ENCODE measurements around the gene CDK11A.
"Not testable (repeated sequence)": the region's sequence is repeated elsewhere in the genome, so short reads cannot be mapped to it uniquely, and the experiment has no call there.

Gene CDK11A

GRCh38 chr1:1753607-1754005 lies 29.4 kb upstream of the CDK11A start:
- no peak for DNase-seq

DNA sequence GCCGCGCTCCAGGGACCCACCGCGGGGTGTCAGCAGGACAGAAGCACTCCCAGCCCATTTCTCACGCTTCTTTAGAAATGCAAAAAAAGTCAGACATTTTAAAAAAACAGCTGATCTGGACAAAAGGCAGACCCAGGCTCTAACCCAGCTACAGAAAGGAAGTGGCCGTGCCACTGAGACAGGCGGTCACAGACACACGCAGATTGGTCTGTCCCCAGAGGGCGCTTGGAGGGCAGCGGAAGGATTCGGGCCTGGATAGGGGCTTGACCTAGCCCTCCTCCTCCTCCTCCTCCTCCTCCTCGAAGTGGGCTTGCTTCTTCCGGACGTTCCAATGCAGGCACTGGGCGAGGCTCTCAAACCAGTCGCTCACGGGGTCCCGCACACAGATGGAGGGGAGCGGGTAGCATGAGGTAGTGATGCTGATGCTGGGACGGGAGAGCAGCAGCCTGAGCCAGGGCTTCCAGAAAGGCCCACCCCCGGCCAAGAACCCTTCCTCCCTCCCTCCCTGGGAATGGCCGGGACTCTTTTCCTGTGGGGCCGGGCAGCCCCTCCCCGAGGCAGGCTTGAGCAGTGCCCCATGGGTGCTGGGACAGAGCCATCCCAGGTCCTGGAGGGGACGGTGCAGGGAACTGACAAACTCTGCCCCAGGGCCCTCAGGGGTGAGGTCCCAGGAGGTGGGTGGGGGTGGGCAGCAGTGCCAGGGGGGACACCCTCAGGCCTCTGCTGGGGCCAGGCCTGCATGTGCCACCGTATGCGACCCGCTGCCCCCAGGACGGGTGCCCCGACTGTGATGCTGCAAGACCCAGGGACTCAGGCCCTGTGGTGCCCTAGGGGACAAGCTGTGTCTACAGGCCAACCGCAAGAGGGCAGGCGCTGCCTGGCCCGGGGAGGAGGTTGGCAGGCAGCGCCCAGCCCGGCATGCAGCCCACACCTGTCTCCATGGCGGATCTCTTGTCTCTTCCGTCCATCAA lies 28.8 kb upstream of the CDK11A start:
- DNase-seq = no peak

GRCh38 chr1:1752190-1752589 lies 28.0 kb upstream of the CDK11A start:
- DNase-seq = no peak

DNA sequence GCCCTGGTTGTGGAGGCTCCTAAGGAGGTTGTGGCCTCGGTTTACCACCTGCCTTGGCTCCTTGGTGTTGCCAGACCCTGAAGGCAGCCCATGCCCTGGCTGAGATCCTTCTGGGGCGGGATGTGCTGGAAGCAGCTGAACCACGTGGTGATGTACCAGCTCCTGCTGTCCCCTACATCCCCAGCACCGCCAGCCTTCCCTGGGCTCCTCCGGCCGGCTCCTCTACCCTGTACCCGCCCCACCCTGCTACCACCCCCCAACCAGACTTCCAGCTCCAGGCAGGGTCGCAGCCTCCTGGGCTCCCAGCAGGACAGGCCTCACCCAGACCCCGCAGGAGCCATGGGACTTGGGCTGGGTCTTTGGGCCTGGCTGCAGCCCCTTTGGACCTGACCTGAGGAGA lies 25.8 kb upstream of the CDK11A start:
- DNase-seq = not testable (repeated sequence)

DNA sequence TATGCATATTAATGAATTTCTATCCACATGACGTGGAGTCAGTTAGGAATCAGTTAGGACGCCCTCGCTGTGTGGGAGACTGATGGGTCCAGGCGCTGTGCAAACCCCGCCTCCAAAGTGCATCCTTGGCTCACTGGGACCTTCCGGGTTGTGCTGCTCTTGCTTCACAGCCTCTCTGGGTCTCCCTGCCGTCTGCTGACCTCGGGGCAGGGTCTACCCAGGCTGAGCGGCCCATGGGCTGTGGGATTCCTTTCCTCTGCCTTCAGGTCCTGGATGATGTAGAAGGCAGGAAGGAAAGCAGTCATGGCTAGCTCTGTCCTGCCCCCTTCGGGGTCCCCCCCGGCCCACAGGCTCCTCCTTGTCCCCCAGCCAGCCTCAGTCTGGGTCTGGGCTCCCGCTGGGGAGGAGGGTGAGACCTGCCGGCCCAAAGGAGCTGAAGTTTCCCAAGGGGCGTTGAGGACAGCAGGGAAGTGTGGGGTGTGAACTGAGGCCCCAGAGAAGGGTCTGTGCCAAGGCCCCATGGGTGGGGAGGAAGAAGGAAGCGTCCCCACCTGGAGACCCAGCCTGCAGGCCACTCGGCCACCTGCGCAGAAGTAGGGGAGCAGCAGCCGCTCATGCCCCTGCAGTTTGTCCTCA lies 24.6 kb upstream of the CDK11A start:
- DNase-seq = no peak

DNA sequence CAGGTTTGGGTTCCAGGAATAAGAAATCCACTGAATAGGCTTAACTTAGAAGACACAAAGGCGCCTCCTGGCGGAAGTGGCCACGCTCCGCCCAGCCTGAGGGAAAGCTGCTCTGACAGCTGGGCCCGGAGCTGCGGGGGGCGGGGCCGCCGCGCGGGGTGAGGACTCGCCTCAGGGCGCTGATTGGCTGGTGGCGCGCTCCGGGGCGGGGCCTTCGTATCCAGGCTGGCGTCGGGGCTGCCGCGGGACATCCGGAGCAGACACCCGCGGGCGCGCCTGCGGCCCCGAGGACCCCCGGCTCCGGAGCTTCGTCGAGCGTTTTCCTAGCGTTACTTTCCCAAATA lies 22.4 kb upstream of the CDK11A start:
- not testable (repeated sequence) for DNase-seq

- peak; percentile 15 for DNase-seq
These were observed 21.8 kb upstream of the CDK11A start for GRCh38 chr1:1745651-1746565.

DNA sequence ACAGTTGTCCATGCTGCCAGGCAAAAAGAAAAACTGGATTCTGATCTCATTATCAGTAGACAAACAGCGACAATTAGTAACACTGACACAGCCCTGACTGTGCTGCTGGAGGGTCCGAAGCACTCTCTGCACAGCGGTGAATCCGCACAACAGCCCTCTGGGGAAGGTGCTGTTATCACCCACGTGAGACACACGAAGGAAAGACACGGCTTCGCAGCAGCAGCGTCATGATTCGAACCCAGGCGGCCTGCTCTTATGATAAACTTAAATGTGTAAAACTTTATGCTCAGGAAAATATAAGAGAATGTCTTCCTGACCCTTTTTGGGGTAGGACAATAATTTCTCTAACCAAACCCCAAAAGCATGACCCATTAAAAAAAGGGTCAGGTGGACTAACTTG lies 18.4 kb upstream of the CDK11A start:
- DNase-seq = not testable (repeated sequence)

DNA sequence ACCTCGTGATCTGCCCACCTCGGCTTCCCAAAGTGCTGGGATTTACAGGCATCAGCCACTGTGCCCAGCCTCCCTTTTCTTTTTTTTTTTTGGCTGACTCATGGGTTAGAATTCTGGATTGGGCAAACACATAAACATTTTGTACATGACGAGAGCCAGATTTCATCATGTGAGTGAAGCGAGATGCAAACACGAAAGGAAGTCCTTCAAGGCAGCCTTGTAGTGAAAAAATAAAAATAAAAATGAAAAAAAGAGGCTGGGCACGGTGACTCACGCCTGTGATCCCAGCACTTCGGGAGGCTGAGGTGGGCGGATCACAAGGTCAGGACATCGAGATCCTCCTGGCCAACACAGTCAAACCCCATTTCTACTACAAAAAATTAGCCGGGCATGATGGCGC lies 16.9 kb upstream of the CDK11A start:
- DNase-seq = not testable (repeated sequence)

- not testable (repeated sequence) for DNase-seq
These were observed 14.7 kb upstream of the CDK11A start for GRCh38 chr1:1738799-1739337.

- DNase-seq = not testable (repeated sequence)
These were observed 13.8 kb upstream of the CDK11A start for GRCh38 chr1:1737675-1738590.

DNA sequence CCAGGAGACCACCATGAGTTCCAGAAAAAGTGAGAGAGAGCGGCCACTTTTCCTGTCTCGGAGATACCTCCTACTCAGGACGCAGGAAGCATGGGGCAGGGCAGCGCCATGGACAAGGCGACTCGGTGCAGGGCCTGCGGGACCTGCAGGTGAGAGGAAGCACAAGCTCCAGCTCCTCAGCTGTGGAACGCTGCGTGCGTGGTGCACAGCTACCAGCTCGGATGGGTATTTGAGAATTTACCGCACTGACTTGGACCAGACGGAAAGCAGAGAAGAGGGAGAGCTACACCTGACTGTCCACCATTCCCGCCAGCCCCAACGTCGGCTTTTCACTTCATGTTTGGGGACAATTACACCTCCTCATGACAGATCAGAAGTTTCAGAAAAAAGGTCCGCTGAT lies 8.2 kb upstream of the CDK11A start:
- DNase-seq = no peak

GRCh38 chr1:1730870-1731269 lies 6.7 kb upstream of the CDK11A start:
- no peak for DNase-seq

- not testable (repeated sequence) for DNase-seq
These were observed 6.1 kb upstream of the CDK11A start for GRCh38 chr1:1730230-1730629.

DNA sequence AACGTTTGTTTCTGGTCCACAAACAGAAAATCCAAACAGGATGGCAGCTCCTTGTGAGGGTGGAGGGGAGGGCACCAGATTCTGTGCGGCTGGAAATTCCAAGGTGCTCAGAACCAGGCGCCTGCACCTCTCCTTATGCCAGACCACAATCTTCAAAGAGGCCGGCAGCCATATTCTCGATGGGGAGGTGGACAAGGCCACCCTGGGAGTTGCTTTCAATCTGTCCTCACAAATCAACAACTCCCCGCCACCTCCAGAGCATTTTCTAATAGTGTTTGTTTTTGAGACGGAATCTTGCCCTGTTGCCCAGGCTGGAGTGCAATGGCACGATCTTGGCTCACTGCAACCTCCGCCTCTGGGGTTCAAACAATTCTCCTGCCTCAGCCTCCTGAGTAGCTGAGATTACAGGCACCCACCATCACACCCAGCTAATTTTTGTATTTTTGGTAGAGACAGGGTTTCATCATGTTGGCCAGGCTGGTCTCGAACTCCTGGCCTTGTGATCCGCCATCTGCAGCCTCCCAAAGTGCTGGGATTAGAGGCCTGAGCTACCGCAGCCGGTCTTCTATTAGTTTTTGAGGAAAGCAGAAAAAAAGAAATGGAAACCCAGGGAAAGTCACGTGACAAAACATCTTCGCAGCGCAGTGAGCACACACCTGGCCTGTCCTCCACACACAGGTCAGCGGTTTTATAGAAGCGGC lies 5.1 kb upstream of the CDK11A start:
- not testable (repeated sequence) for DNase-seq

- not testable (repeated sequence) for DNase-seq
These were observed 4.3 kb upstream of the CDK11A start for GRCh38 chr1:1728308-1729005.

- not testable (repeated sequence) for DNase-seq
These were observed 3.0 kb upstream of the CDK11A start for GRCh38 chr1:1727131-1727651.

DNA sequence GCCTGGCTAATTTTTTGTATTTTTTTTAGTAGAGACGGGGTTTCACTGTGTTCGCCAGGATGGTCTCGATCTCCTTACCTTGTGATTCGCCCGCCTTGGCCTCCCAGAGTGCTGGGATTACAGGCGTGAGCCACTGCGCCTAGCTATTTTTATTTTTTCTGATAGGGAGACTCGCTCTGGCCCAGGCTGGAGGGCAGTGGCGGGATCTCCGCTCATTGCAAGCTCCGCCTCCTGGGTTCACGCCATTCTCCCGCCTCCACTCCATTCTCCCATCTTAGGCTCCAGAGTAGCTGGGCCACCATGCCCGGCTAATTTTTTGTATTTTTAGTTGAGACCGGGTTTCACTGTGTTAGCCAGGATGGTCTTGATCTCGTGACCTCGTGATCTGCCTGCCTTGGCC lies 1.9 kb upstream of the CDK11A start:
- DNase-seq = not testable (repeated sequence)

- DNase-seq = no peak
These were observed 3.0 kb downstream of the CDK11A start for GRCh38 chr1:1721201-1721600.
